Measurements from ENCODE around the gene FMOD. TPM values are rescaled to one million over a fixed set of nuclear protein-coding genes. Genes with fewer than 3 reads are reported as not detected.
A peak's percentile ranks its signal among the peaks of the same experiment; 100 is the strongest.

FMOD gene
- total RNA-seq, 1 experiment from 2014 or later, result not detected

DNA sequence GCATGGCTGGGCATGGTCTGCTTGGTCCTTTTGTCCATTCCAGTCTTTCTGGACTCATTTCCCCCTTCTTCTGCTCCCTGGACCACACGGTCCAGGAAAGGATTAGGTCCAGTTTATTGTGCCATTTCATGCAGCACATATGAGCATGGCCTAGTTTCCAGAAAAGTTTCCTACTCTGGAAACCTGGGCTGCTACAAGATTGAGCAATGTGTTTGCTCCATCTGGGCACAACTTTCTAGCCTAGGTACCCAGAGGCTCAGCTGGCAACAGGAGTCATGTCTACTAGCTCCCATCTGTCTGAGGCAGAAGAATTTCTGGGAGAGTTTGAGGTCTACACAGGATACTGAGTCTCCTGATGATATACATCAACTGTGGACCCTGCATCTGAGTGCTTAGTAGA, 14.8 kb downstream of the FMOD start:
- Histone ChIP-seq H3K79me2 (ENCODE audit: low read length) (no peaks in the 10 kb centered on the region), H3K4me2 (ENCODE audit: low read length) (no peak overlapping the region), H3K4me3 (ENCODE audit: low read length) (no peak overlapping the region), H3K4me1 (ENCODE audit: insufficient read depth, low read length) (peaks cover 5% of the 10 kb centered on the region; the same call in 1 of the 2 replicates), H3K9ac (ENCODE audit: low read length) (no peak overlapping the region), H3K27ac (ENCODE audit: low read length) (no peak overlapping the region), H3K9me3 (ENCODE audit: low read length) (no peaks in the 10 kb centered on the region), H3K27me3 (ENCODE audit: low read length) (0 out of 2 replicates have a peak, but pooled peaks cover 7% of the 10 kb centered on the region), H4K20me1 (ENCODE audit: low read length) (no peaks in the 10 kb centered on the region), H3K36me3 (ENCODE audit: low read depth, low read length) (no peaks in the 10 kb centered on the region), H2AFZ (ENCODE audit: low read length) (no peak overlapping the region), H3F3A (ENCODE audit: low read length, unreplicated experiment) (no peaks in the 10 kb centered on the region), H3K9me2 (replicated peaks; ENCODE audit: low read length) (no peaks in the 10 kb centered on the region)
- no peak for DNase-seq
- no TSS peak for BruUV-seq (replicated peaks)
- ChIA-PET CTCF (interaction anchor here (1.4 kb wide), 2 partner anchors 63 to 69 kb away, joined by 5 to 9 read pairs; no protein-coding TSS in a partner anchor), POLR2A (ENCODE audit: unreplicated experiment) (no interaction called here)
- ATAC-seq, result no peak
- intact Hi-C loops (cut with micrococcal nuclease), result no loop called here
- TF ChIP-seq, protein P1, sequence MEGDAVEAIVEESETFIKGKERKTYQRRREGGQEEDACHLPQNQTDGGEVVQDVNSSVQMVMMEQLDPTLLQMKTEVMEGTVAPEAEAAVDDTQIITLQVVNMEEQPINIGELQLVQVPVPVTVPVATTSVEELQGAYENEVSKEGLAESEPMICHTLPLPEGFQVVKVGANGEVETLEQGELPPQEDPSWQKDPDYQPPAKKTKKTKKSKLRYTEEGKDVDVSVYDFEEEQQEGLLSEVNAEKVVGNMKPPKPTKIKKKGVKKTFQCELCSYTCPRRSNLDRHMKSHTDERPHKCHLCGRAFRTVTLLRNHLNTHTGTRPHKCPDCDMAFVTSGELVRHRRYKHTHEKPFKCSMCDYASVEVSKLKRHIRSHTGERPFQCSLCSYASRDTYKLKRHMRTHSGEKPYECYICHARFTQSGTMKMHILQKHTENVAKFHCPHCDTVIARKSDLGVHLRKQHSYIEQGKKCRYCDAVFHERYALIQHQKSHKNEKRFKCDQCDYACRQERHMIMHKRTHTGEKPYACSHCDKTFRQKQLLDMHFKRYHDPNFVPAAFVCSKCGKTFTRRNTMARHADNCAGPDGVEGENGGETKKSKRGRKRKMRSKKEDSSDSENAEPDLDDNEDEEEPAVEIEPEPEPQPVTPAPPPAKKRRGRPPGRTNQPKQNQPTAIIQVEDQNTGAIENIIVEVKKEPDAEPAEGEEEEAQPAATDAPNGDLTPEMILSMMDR (conservative IDR thresholded peaks at IDR 0.05; ENCODE audit: low read depth, low read length), result no peak
- no peak for TF ChIP-seq EZH2 (IDR thresholded peaks at IDR 0.05; ENCODE audit: low read length, unreplicated experiment)
- no peak for TF ChIP-seq EZH2phosphoT487 (IDR thresholded peaks at IDR 0.05; ENCODE audit: borderline replicate concordance, low read length)

DNA sequence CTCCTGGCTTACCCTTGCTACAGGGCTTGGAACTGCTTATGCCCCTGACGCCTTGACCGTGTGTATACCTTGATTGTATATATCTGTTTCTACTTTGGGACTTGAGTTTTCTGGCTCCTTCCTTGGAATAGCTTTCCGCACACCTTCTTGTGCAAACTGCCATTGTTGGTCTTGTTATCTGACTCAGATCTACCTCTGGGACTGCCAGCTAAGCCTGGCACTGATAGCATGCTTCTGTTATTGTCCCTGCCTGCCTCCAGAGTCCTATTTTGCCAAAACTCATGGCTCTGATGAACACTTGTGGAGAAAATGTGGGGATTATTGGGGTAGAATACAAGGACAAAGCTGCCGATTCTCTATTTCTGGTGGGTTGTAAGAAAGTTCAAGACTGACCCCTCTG, 15.4 kb downstream of the FMOD start:
- Histone ChIP-seq H3K4me1 (ENCODE audit: insufficient read depth, low read length) (peaks cover 7% of the 10 kb centered on the region; the same call in 1 of the 2 replicates), H3K9ac (ENCODE audit: low read length) (no peak overlapping the region), H3K79me2 (ENCODE audit: low read length) (no peaks in the 10 kb centered on the region), H3K27ac (ENCODE audit: low read length) (no peak overlapping the region), H3K9me2 (replicated peaks; ENCODE audit: low read length) (no peaks in the 10 kb centered on the region), H3F3A (ENCODE audit: low read length, unreplicated experiment) (no peaks in the 10 kb centered on the region), H3K36me3 (ENCODE audit: low read depth, low read length) (no peaks in the 10 kb centered on the region), H4K20me1 (ENCODE audit: low read length) (no peaks in the 10 kb centered on the region), H2AFZ (ENCODE audit: low read length) (no peak overlapping the region), H3K9me3 (ENCODE audit: low read length) (no peaks in the 10 kb centered on the region), H3K4me3 (ENCODE audit: low read length) (no peak overlapping the region), H3K4me2 (ENCODE audit: low read length) (no peak overlapping the region), H3K27me3 (ENCODE audit: low read length) (0 out of 2 replicates have a peak, but pooled peaks cover 2% of the 10 kb centered on the region)
- TF ChIP-seq, protein P1 (conservative IDR thresholded peaks at IDR 0.05; ENCODE audit: low read depth, low read length), result no peak
- no peak for TF ChIP-seq EZH2phosphoT487 (IDR thresholded peaks at IDR 0.05; ENCODE audit: borderline replicate concordance, low read length)
- no peak for TF ChIP-seq EZH2 (IDR thresholded peaks at IDR 0.05; ENCODE audit: low read length, unreplicated experiment)
- CTCF ChIA-PET, result interaction anchor here (1.4 kb wide), 2 partner anchors 63 to 68 kb away, joined by 5 to 9 read pairs; no protein-coding TSS in a partner anchor
- ATAC-seq, result no peak
- BruUV-seq (replicated peaks), result no TSS peak
- no peak for DNase-seq
- POLR2A ChIA-PET (ENCODE audit: unreplicated experiment), result no interaction called here
- intact Hi-C loops (cut with micrococcal nuclease), result no loop called here

DNA sequence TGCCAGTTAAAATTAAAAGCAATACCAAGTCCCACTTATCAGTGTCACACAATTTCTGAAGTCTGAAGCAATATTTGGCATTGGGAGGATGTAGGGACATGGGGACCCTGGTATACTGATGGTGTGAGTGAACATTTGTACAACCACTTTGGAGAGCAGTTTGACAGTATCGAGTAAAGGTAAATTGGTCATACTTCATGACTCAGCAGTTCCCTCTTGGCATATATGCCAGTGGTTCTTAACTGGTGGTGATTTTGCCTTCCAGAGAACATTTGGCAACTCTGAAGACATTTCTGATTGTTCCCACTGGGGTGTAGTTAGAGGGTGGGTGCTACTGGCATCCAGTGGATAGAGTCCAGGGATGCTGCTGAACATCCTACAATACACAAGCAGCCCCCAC, 19.7 kb downstream of the FMOD start:
- ChIA-PET CTCF (no interaction called here), POLR2A (ENCODE audit: unreplicated experiment) (no interaction called here)
- Histone ChIP-seq H3K27ac (ENCODE audit: low read length) (no peak overlapping the region), H3K9me2 (replicated peaks; ENCODE audit: low read length) (no peaks in the 10 kb centered on the region), H3K79me2 (ENCODE audit: low read length) (no peaks in the 10 kb centered on the region), H2AFZ (ENCODE audit: low read length) (0 out of 2 replicates have a peak overlapping the region, but pooled peaks have one; percentile 13), H3K9me3 (ENCODE audit: low read length) (no peaks in the 10 kb centered on the region), H3K4me3 (ENCODE audit: low read length) (no peak overlapping the region), H3K36me3 (ENCODE audit: low read depth, low read length) (no peaks in the 10 kb centered on the region), H3K4me1 (ENCODE audit: insufficient read depth, low read length) (peaks cover 21% of the 10 kb centered on the region; the same call in 1 of the 2 replicates), H4K20me1 (ENCODE audit: low read length) (no peaks in the 10 kb centered on the region), H3F3A (ENCODE audit: low read length, unreplicated experiment) (no peaks in the 10 kb centered on the region), H3K4me2 (ENCODE audit: low read length) (no peak overlapping the region), H3K27me3 (ENCODE audit: low read length) (no peaks in the 10 kb centered on the region), H3K9ac (ENCODE audit: low read length) (no peak overlapping the region)
- ATAC-seq, result no peak
- BruUV-seq (replicated peaks), result no TSS peak
- TF ChIP-seq EZH2phosphoT487 (IDR thresholded peaks at IDR 0.05; ENCODE audit: borderline replicate concordance, low read length) (no peak), EZH2 (IDR thresholded peaks at IDR 0.05; ENCODE audit: low read length, unreplicated experiment) (no peak)
- TF ChIP-seq, protein P1 (conservative IDR thresholded peaks at IDR 0.05; ENCODE audit: low read depth, low read length), result no peak
- intact Hi-C loops (cut with micrococcal nuclease), result no loop called here
- peak; percentile 45 for DNase-seq
